Brain microvascular endothelial cell (primary cell): ENCODE data around the gene PDF.

Experiments used
- DNase-seq: peaks from one replicate; pipeline ENCODE4 v3.0.0-alpha.2; 2020
- H3K27ac ChIP-seq: fragments of 250-450 bp; sonication (Bioruptor Pico); 2 replicates; pipeline ENCODE4 v1.5.1; 2020; ENCODE audit warnings: mild to moderate bottlenecking, moderate library complexity
- H3K27me3 ChIP-seq: fragments of 250-450 bp; sonication (Bioruptor Pico); replicated peaks from 2 replicates; pipeline ENCODE4 v1.5.1; 2020; ENCODE audit warnings: mild to moderate bottlenecking
- H3K36me3 ChIP-seq: fragments of 250-450 bp; sonication (Bioruptor Pico); replicated peaks from 2 replicates; pipeline ENCODE4 v1.5.1; 2020; ENCODE audit warnings: mild to moderate bottlenecking
- H3K4me3 ChIP-seq: 2 replicates; pipeline ENCODE4 v1.5.1; 2011; ENCODE audit warnings: low read depth, mild to moderate bottlenecking, control low read depth, low read length, moderate library complexity
- CTCF ChIP-seq: IDR thresholded peaks from 2 replicates; pipeline ENCODE4 v1.5.1; 2011; ENCODE audit warnings: low read depth, mild to moderate bottlenecking, moderate library complexity, low read length, control low read depth, inconsistent platforms; ENCODE audit errors: missing control alignments
- in situ Hi-C: cut with HindIII; loops from 2 replicates; pipeline ENCODE4 v1.10.0; 2017; ENCODE audit warnings: low sequenced_read_pairs, low pct_ligation_motif_present

The PDF gene

GRCh38 chr16:69318177-69318910 lies 12.0 kb downstream of the PDF start:
- Histone ChIP-seq H3K36me3 (peaks cover 75% of the 10 kb centered on the region), H3K27me3 (no peaks in the 10 kb centered on the region), H3K4me3 (no peak overlapping the region), H3K27ac (no peak overlapping the region)
- DNase-seq: no peak
- in situ Hi-C loops: no loop called here
- TF ChIP-seq CTCF: no peak

GRCh38 chr16:69316595-69317034 lies 13.8 kb downstream of the PDF start:
- H3K27ac ChIP-seq: no peak overlapping the region
- TF ChIP-seq CTCF: no peak
- H3K27me3 ChIP-seq: no peaks in the 10 kb centered on the region
- H3K36me3 ChIP-seq: peaks cover 58% of the 10 kb centered on the region
- DNase-seq: no peak
- in situ Hi-C loops: no loop called here
- no peak overlapping the region for H3K4me3 ChIP-seq

GRCh38 chr16:69315486-69316311 lies 14.7 kb downstream of the PDF start:
- in situ Hi-C loops: no loop called here
- Histone ChIP-seq H3K4me3 (no peak overlapping the region), H3K27me3 (no peaks in the 10 kb centered on the region), H3K27ac (no peak overlapping the region), H3K36me3 (peaks cover 51% of the 10 kb centered on the region)
- no peak for TF ChIP-seq CTCF
- no peak for DNase-seq

GRCh38 chr16:69314534-69314933 lies 15.9 kb downstream of the PDF start:
- no peak for TF ChIP-seq CTCF
- DNase-seq: no peak
- Histone ChIP-seq H3K27me3 (no peaks in the 10 kb centered on the region), H3K4me3 (no peak overlapping the region), H3K36me3 (peaks cover 39% of the 10 kb centered on the region), H3K27ac (no peak overlapping the region)
- in situ Hi-C loops: no loop called here

GRCh38 chr16:69313469-69313868 lies 16.9 kb downstream of the PDF start:
- Histone ChIP-seq H3K27ac (no peak overlapping the region), H3K36me3 (peaks cover 29% of the 10 kb centered on the region), H3K4me3 (no peak overlapping the region), H3K27me3 (no peaks in the 10 kb centered on the region)
- DNase-seq: no peak
- in situ Hi-C loops: no loop called here
- no peak for TF ChIP-seq CTCF
